ENCODE measurements around the gene UMOD.

GRCh38 chr16:20398603-20399002 is 46.1 kb upstream of the UMOD start:
- no peak for TF ChIP-seq EZH2phosphoT487 (conservative IDR thresholded peaks at IDR 0.05; ENCODE audit: low read length)
- TF ChIP-seq CTCF (IDR thresholded peaks at IDR 0.05; ENCODE audit: insufficient read depth, low read length, poor library complexity, severe bottlenecking) = no peak

Measured in SU-DHL-6 (cell line).